Nephron (organoid): Measurements from ENCODE around the gene COQ10B.

Experiments
- H3K27ac Mint-ChIP-seq, 3 experiments: 2 replicates each; pipeline ENCODE4 v1.8.0; 2020; ENCODE audit warnings: mixed read lengths in 3 of 3, mild to moderate bottlenecking in 2 of 3, moderate library complexity in 1 of 3
- H3K27me3 Mint-ChIP-seq: 2 replicates; pipeline ENCODE4 v1.8.0; 2021; ENCODE audit warnings: low read depth, mild to moderate bottlenecking, moderate library complexity, mixed read lengths
- H3K36me3 Mint-ChIP-seq: 2 replicates; pipeline ENCODE4 v1.8.0; 2020; ENCODE audit warnings: low read depth, mixed read lengths
- H3K4me1 Mint-ChIP-seq: 2 replicates; pipeline ENCODE4 v1.8.0; 2020; ENCODE audit warnings: mixed read lengths
- H3K4me3 Mint-ChIP-seq, 3 experiments: 2 replicates each; pipeline ENCODE4 v1.8.0; 2020; ENCODE audit warnings: mild to moderate bottlenecking in 3 of 3, mixed read lengths in 3 of 3, moderate library complexity in 2 of 3
- H3K9me3 Mint-ChIP-seq: 2 replicates; pipeline ENCODE4 v1.8.0; 2020; ENCODE audit warnings: mixed read lengths
- TF ChIP-seq, protein P1 (sequence below), 3 experiments: fragments of 200-600 bp; sonication (generic); IDR thresholded peaks; one replicate each; pipeline ENCODE4 v1.5.0; 2021; ENCODE audit warnings: antibody characterized with exemption in 3 of 3; ENCODE audit not compliant: unreplicated experiment in 3 of 3

The COQ10B gene

DNA sequence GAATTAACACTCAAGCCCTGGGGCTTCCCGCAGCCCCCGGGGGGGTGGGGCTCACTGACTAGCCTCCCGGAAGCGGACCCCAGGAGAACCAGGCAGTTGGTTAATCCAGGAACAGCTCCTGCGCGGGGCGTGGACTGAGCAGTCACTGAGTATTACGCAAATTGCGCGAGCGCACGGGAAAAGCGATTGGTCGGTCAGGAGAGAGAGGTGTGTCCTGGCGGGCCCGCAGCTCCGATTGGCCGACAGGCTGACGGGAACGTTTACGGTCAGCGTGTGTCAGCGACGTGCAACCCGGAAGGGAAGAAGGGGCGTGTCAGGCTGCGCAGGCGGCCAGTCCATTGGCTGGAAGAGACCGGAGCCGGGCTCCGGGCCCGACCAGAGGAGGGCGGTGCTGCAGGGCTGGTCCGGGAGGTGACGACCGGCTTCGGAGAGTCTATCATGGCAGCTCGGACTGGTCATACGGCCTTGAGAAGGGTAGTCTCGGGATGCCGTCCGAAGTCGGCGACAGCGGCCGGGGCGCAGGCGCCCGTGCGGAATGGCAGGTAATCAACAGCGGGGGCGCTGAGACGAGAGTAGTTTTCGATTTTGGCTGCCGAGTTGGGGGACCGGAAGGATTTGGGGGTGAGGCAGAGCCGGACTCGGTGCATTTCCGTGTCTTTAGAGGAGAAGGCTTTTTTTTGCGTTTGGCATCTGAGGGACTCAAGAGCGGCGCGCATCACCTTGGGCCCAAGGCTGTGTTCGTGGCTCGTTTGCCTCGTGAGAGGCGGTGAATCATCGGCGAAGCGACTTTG, at the start of gene COQ10B:
Gene COQ10B (plus strand): TSS at position 430 of the 791 bp plus-strand sequence. CDS start 9 bp downstream, at position 439.
- Mint-ChIP-seq H3K36me3 (no peaks in the 10 kb centered on the region), H3K4me3 (peak within 1 kb of the TSS; percentile 99 to 100 (median 99)), H3K27me3 (no peaks in the 10 kb centered on the region), H3K4me1 (peaks cover 13% of the 10 kb centered on the region), H3K27ac (peak within 1 kb of the TSS; percentile 99 to 100 (median 100)), H3K9me3 (no peaks in the 10 kb centered on the region)
- TF ChIP-seq, protein P1, sequence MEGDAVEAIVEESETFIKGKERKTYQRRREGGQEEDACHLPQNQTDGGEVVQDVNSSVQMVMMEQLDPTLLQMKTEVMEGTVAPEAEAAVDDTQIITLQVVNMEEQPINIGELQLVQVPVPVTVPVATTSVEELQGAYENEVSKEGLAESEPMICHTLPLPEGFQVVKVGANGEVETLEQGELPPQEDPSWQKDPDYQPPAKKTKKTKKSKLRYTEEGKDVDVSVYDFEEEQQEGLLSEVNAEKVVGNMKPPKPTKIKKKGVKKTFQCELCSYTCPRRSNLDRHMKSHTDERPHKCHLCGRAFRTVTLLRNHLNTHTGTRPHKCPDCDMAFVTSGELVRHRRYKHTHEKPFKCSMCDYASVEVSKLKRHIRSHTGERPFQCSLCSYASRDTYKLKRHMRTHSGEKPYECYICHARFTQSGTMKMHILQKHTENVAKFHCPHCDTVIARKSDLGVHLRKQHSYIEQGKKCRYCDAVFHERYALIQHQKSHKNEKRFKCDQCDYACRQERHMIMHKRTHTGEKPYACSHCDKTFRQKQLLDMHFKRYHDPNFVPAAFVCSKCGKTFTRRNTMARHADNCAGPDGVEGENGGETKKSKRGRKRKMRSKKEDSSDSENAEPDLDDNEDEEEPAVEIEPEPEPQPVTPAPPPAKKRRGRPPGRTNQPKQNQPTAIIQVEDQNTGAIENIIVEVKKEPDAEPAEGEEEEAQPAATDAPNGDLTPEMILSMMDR (IDR thresholded peaks at IDR 0.05; ENCODE audit: unreplicated experiment in 3 of 3) = peak in 1 of 3 experiments; percentile 32

DNA sequence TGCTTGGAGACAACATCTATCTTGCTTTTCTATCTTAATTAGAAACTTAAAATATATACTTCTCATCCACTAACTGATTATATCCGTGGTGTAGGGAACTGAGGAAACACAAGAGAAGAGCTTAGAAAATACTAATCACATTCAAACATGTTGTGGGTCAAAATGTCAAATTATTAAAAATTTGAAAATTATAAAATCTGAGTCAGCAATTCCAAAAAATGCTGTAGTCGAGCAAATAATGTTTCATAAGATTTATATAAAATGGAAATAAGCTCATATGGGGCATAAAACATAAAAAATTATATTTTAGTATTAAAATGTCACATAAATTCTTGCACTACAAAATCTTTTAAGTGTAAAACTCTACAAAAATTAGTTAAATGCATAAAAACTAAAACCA, 47.8 kb upstream of the COQ10B start:
- Mint-ChIP-seq H3K4me1 (no peaks in the 10 kb centered on the region), H3K27ac (no peak overlapping the region), H3K4me3 (no peak overlapping the region), H3K36me3 (peaks cover 78% of the 10 kb centered on the region), H3K9me3 (no peaks in the 10 kb centered on the region), H3K27me3 (no peaks in the 10 kb centered on the region)
- TF ChIP-seq, protein P1 (IDR thresholded peaks at IDR 0.05; ENCODE audit: unreplicated experiment in 3 of 3) = no peak

DNA sequence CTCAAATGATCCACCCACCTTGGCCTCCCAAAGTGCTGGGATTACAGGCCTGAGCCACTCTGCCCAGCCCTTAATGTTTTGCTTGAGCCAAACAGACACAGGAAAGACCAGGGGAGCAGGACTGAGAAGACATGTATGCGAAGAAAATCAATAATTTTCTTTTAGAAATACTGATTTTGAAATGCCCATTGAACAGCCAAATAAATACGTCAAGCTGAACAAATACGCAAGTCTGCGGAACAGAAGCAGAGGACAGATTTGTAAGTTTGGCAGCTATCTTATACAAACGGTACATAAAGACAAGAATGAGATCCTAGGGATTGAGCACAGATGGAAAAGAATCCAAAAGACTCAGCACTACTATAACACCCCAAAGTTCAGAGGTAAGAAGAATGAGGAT, 39.3 kb upstream of the COQ10B start:
- no peak overlapping the region for H3K4me3 Mint-ChIP-seq

DNA sequence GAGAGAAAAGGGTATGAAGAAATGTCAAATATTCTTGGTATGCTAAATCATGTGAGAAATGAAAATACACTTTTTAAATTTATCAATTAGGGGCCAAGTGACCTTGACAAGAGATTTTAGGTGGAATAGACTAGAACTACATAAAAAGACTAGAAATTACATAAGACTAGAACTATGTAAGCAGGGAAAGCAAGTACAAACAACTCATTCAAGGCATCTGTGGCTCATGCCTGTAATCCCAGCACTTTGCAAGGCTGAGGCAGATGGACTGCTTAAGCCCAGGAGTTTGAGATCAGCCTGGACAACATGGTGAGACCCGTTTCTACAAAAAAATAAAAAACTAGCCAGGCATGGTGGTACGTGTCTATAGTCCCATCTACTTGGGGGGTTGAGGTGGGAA, 38.8 kb upstream of the COQ10B start:
- no peak overlapping the region for H3K4me3 Mint-ChIP-seq
- H3K9me3 Mint-ChIP-seq = no peaks in the 10 kb centered on the region
- no peaks in the 10 kb centered on the region for H3K27me3 Mint-ChIP-seq
- H3K36me3 Mint-ChIP-seq = peaks cover 72% of the 10 kb centered on the region
- H3K4me1 Mint-ChIP-seq = no peaks in the 10 kb centered on the region
- H3K27ac Mint-ChIP-seq = no peak overlapping the region
- TF ChIP-seq, protein P1 (IDR thresholded peaks at IDR 0.05; ENCODE audit: unreplicated experiment in 3 of 3) = no peak

More for the DNA sequence above, 39.3 kb upstream of the COQ10B start:
- Mint-ChIP-seq H3K27ac (no peak overlapping the region), H3K4me1 (no peaks in the 10 kb centered on the region), H3K36me3 (peaks cover 71% of the 10 kb centered on the region), H3K27me3 (no peaks in the 10 kb centered on the region), H3K9me3 (no peaks in the 10 kb centered on the region)
- TF ChIP-seq, protein P1 (IDR thresholded peaks at IDR 0.05; ENCODE audit: unreplicated experiment in 3 of 3) = no peak

DNA sequence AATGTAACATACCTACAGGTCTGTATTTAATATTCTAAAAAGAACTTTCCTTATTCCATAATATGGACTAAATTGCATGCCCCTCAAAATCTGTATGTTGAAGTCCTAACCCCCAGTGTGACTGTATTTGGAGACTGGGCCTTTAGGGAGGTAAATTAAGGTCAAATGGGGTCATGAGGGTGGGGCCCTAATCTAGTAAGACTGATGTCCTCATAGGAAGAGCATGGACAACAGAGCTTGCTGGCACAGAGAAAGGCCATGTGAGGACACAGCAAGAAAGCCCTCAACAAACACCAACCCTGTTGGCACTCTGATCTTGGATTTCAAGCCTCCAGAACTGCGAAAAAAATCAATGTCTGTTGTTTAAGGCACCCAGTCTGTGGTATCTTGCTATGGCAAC, 37.1 kb upstream of the COQ10B start:
- H3K36me3 Mint-ChIP-seq = peaks cover 68% of the 10 kb centered on the region
- H3K4me1 Mint-ChIP-seq = no peaks in the 10 kb centered on the region
- TF ChIP-seq, protein P1 (IDR thresholded peaks at IDR 0.05; ENCODE audit: unreplicated experiment in 3 of 3) = no peak
- H3K27me3 Mint-ChIP-seq = no peaks in the 10 kb centered on the region
- no peak overlapping the region for H3K4me3 Mint-ChIP-seq
- no peaks in the 10 kb centered on the region for H3K9me3 Mint-ChIP-seq
- H3K27ac Mint-ChIP-seq = no peak overlapping the region

DNA sequence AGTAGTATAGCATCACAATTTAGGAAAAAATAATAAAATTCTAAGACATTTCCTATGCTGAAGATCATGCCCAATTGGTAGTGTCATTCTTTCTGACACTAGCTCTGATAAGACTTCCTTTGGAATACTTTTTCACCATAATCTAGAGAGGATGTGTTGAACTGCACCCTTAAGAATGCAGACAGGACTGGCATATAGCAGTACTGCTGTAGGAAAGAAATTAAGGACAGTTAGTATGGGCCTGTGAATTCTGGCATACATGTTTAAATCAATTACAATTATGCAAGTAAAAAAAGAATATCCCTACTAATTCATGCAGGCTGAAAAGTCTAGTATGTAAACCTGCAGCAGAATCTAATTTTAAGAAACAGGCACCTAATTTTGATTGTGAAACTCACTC, 33.9 kb upstream of the COQ10B start:
- Mint-ChIP-seq H3K36me3 (peaks cover 63% of the 10 kb centered on the region), H3K27me3 (no peaks in the 10 kb centered on the region), H3K4me3 (no peak overlapping the region), H3K27ac (no peak overlapping the region), H3K4me1 (peaks cover 6% of the 10 kb centered on the region), H3K9me3 (no peaks in the 10 kb centered on the region)
- TF ChIP-seq, protein P1 (IDR thresholded peaks at IDR 0.05; ENCODE audit: unreplicated experiment in 3 of 3) = no peak
